GM13976 (cell line): Measurements from ENCODE around the gene ELP1.

Experiments
- DNase-seq: peaks from one replicate; pipeline ENCODE4 v3.0.0; 2012; ENCODE audit warnings: low spot score
- in situ Hi-C: fragments of 300-500 bp; cut with MboI; formaldehyde crosslinking; loops from one replicate; pipeline ENCODE4 v1.12.0; 2022; ENCODE audit warnings: low sequenced_read_pairs, mixed read lengths, inconsistent platforms; ENCODE audit not compliant: unreplicated experiment
- TF ChIP-seq, protein P1 (sequence below): IDR thresholded peaks from 2 replicates; pipeline ENCODE4 v1.5.1; 2012; ENCODE audit warnings: borderline replicate concordance, mild to moderate bottlenecking; ENCODE audit not compliant: insufficient read depth; ENCODE audit errors: extremely low read depth, missing control alignments, control extremely low read depth

The ELP1 gene

DNA sequence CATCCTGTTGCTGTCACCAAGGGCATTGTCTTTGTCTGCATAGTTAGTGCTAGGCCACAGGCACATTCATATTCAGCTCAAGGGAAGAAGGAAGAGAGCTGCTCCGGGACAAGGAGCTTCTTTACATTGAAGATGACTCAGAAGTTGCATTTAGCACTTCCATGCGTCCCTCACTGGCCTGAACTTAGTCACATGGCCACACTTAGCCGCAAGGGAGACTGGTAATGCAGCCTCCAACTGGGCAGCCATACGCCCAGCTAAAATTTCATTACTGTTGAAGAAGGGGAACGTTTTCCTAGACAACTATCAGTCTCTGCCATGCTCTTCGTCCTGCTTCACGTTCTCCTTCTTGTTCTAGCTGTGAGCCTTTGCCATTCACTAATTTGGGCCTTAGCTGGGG is 98.1 kb downstream of the ELP1 start:
- no peak for DNase-seq
- in situ Hi-C loops = no loop called here
- TF ChIP-seq, protein P1, sequence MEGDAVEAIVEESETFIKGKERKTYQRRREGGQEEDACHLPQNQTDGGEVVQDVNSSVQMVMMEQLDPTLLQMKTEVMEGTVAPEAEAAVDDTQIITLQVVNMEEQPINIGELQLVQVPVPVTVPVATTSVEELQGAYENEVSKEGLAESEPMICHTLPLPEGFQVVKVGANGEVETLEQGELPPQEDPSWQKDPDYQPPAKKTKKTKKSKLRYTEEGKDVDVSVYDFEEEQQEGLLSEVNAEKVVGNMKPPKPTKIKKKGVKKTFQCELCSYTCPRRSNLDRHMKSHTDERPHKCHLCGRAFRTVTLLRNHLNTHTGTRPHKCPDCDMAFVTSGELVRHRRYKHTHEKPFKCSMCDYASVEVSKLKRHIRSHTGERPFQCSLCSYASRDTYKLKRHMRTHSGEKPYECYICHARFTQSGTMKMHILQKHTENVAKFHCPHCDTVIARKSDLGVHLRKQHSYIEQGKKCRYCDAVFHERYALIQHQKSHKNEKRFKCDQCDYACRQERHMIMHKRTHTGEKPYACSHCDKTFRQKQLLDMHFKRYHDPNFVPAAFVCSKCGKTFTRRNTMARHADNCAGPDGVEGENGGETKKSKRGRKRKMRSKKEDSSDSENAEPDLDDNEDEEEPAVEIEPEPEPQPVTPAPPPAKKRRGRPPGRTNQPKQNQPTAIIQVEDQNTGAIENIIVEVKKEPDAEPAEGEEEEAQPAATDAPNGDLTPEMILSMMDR = no peak

DNA sequence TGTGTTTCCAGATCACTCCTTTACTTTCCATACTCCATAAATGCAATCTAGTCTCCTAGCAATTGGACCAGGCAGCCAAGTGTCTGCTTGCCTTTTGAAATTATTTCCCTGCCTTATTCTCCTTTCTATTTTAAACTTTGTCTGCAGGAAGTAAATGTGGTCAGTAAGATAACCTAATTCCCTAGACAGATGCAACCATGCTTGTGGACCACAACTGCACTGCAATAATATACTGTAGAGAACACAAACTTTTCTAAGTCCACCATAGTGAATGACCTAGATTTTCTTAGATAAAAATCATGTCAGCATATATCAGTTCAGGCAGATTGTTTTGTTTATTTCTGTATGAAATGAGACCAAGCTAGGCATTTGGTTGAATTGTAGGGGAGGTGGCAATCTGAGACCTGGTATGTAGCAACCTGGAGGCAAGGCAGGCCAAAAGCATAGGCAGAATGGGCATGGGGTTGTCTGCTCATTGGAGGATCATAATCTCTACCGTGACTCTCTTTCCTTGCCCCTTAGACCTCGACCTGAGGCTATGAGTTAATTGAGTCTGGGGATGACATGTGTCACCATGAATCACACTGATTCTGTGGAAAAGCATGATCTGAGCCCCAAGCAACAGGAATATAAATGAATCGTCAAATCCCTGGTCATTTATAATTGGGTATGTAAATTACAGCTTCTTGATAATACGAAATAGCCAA is 98.8 kb downstream of the ELP1 start:
- TF ChIP-seq, protein P1 = no peak
- in situ Hi-C loops = no loop called here
- no peak for DNase-seq

DNA sequence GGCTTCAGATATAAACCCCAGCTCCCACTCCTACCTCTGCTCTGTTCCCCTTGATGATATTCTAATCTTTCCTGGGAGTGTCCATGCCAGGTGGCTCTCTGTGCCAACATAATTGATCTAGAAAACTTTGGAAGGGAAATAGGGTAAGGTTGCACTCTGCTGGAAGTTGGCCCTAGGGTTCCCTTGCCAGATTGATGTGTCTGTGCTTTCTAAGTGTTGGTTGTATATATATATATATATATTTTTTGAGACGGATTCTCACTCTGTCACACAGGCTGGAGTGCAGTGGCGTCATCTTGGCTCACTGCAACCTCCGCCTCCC is 101.8 kb downstream of the ELP1 start:
- in situ Hi-C loops = no loop called here
- no peak for DNase-seq
- TF ChIP-seq, protein P1 = no peak

DNA sequence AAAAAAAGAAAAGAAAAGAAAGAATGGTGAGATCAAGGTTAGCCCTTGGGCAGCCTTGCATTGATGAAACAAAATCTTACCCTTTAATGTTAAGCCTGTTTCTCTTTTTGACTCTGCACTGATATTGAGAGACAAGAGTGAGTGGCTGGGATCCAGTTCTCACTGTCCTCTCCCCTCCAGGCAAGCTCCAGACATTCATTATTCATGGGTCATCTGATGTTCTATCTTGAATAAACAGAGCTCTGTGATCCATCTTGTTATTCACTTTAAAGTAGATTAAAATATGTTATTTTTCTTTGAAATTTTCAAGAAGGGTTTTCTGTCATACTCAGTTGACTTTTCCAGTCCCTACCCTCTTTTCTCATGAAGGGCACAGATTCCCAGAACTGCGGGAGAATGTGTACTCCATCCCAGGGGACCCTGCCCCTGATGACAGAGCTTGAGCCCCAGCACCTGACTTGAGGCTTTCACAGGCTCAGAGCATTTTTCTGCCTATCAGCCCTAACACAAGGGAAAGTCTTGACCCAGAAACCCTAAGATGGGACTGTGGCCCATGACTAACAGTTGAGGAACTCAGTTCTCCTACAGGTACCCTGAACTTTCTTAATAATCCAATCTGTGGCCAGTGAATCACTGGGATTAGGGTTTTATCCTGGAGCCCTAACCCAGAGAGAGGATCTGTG is 102.3 kb downstream of the ELP1 start:
- DNase-seq = no peak
- TF ChIP-seq, protein P1 = no peak
- in situ Hi-C loops = no loop called here

DNA sequence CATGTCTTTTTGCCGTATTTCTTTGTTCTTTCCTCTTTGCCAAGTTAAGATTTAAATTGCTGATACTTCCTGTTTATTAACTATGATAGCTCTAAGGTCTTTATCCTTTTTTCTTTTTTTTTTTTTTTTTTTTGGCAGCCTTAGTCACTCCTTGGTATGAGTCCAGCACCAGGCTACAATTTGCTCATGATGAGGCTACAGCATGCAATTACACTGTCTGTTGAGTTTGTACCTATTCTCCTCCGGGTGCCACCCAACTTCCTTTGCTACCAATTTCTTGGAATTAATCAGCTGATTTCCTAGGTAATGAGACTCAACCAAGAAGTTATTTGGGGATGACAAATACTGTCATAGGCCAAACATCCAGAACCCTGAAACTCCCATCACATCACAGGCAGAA is 103.7 kb downstream of the ELP1 start:
- in situ Hi-C loops = no loop called here
- TF ChIP-seq, protein P1 = no peak
- no peak for DNase-seq

DNA sequence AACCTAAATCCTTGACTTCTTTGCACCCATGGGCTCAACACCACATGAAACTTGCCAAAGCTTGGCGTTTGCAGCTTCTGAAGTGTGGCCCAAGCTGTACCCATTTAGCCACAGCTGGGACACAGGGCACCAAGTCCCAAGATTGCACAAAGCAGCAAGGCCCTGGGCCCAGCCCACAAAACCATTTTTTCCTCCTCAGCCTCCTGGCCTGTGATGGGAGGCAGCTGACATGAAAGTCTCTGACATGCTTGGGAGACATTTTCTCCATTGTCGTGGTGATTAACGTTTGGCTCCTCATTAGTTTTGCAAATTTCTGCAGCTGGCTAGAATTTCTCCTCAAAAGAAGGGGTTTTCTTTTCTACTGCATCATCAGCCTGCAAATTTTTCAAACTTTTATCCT is 110.1 kb downstream of the ELP1 start:
- no peak for DNase-seq
- TF ChIP-seq, protein P1 = no peak
- in situ Hi-C loops = no loop called here
